Breast epithelium (tissue), 4 donors: ENCODE measurements around the gene IFT81. TPM values are rescaled to one million over a fixed set of nuclear protein-coding genes. Genes with fewer than 3 reads are reported as not detected.
"Not testable (repeated sequence)": the region's sequence is repeated elsewhere in the genome, so short reads cannot be mapped to it uniquely, and the experiment has no call there.

Experiments used
- DNase-seq, 2 donors: peaks; one replicate each; pipeline ENCODE4 v3.0.0-alpha.2; 2019; ENCODE audit warnings: low spot score in 2 of 2
- H3K27ac ChIP-seq, 2 donors: fragments of 200-600 bp; sonication (generic) in 1 of 2; one replicate each; pipeline ENCODE4 v1.5.1; 2016 to 2019; ENCODE audit warnings: mild to moderate bottlenecking in 1 of 2
- H3K27me3 ChIP-seq, 2 donors: fragments of 200-600 bp; sonication (generic) in 1 of 2; one replicate each; pipeline versions ENCODE4 v1.5.1 to v1.6.0; 2017 to 2019; ENCODE audit warnings: control low read depth in 1 of 2, mild to moderate bottlenecking in 1 of 2
- H3K36me3 ChIP-seq: fragments of 200-600 bp; one replicate; pipeline ENCODE4 v1.5.1; 2019
- H3K4me1 ChIP-seq, 2 donors: fragments of 200-600 bp; sonication (generic); one replicate each; pipeline ENCODE4 v1.5.1; 2016 to 2019; ENCODE audit warnings: control low read depth in 1 of 2
- H3K4me3 ChIP-seq, 3 donors: fragments of 200-600 bp; sonication (generic); 1 replicate in 2 of 3; 2 replicates in 1 of 3; pipeline ENCODE4 v1.5.1; 2016 to 2019; ENCODE audit warnings: mild to moderate bottlenecking in 3 of 3, moderate library complexity in 2 of 3
- H3K9me3 ChIP-seq, 2 donors: fragments of 200-600 bp; sonication (generic) in 1 of 2; one replicate each; pipeline ENCODE4 v1.5.1; 2016 to 2019; ENCODE audit warnings: control low read depth in 1 of 2
- CTCF ChIP-seq, 3 donors: fragments of 450-650 bp; IDR thresholded peaks; one replicate each; pipeline ENCODE4 v1.5.1; 2016 to 2017; ENCODE audit warnings: antibody characterized with exemption in 3 of 3, mild to moderate bottlenecking in 3 of 3, moderate library complexity in 3 of 3
- POLR2A ChIP-seq: fragments of 450-650 bp; IDR thresholded peaks from one replicate; pipeline ENCODE4 v1.6.1; 2016; ENCODE audit warnings: antibody characterized with exemption, mild to moderate bottlenecking, moderate library complexity
- POLR2AphosphoS5 ChIP-seq, 3 donors: sonication (generic); formaldehyde crosslinking; IDR thresholded peaks; one replicate each; pipeline ENCODE4 v1.6.1; 2017; ENCODE audit warnings: antibody characterized with exemption in 3 of 3
- intact Hi-C: fragments of 100-400 bp; cut with DNase I; formaldehyde crosslinking; loops from one replicate; pipeline ENCODE4 v1.15.1; 2023; ENCODE audit warnings: low total_unique reads
- total RNA-seq, 3 donors: library from RNA; depleted of rRNA; stranded (reverse); fragments of >200 nt; gene quantifications; one replicate each; pipeline ENCODE4 v1.1.0, GENCODE V29; 2016

The IFT81 gene
- total RNA-seq, 3 donors from 2014 or later: 9.4 to 27.1 (median 19.0) TPM

- Histone ChIP-seq H3K27me3 (no peaks in the 10 kb centered on the region), H3K4me3 (no peak overlapping the region), H3K27ac (peak overlapping the region; percentile 91 to 92), H3K4me1 (peaks cover 0 to 13% of the 10 kb centered on the region in 2 donors), H3K36me3 (no peaks in the 10 kb centered on the region), H3K9me3 (no peaks in the 10 kb centered on the region)
- DNase-seq: no peak
- TF ChIP-seq POLR2A: no peak
- no peak for TF ChIP-seq POLR2AphosphoS5 (IDR thresholded peaks at IDR 0.05)
- TF ChIP-seq CTCF (IDR thresholded peaks at IDR 0.05): no peak
- intact Hi-C loops: no loop called here
Observed at GRCh38 chr12:110249716-110250225, 125.6 kb downstream of the IFT81 start.

- no peak overlapping the region for H3K4me3 ChIP-seq
- no peaks in the 10 kb centered on the region for H3K9me3 ChIP-seq
- H3K36me3 ChIP-seq: no peaks in the 10 kb centered on the region
- H3K27me3 ChIP-seq: no peaks in the 10 kb centered on the region
- TF ChIP-seq CTCF (IDR thresholded peaks at IDR 0.05) (no peak), POLR2A (no peak), POLR2AphosphoS5 (IDR thresholded peaks at IDR 0.05) (no peak)
- peaks cover 0 to 13% of the 10 kb centered on the region in 2 donors for H3K4me1 ChIP-seq
- DNase-seq: no peak
- no peak overlapping the region for H3K27ac ChIP-seq
- intact Hi-C loops: no loop called here
Observed at GRCh38 chr12:110251381-110251780, 127.2 kb downstream of the IFT81 start.

- intact Hi-C loops: no loop called here
- no peak for DNase-seq
- no peaks in the 10 kb centered on the region for H3K9me3 ChIP-seq
Observed at GRCh38 chr12:110252716-110253115, 128.6 kb downstream of the IFT81 start.

GRCh38 chr12:110253176-110253575, 129.0 kb downstream of the IFT81 start:
- intact Hi-C loops: no loop called here
- H3K4me3 ChIP-seq: no peak overlapping the region
- no peaks in the 10 kb centered on the region for H3K9me3 ChIP-seq
- H3K4me1 ChIP-seq: peaks cover 0 to 9% of the 10 kb centered on the region in 2 donors
- no peaks in the 10 kb centered on the region for H3K27me3 ChIP-seq
- DNase-seq: no peak
- TF ChIP-seq POLR2A (no peak), CTCF (IDR thresholded peaks at IDR 0.05) (no peak), POLR2AphosphoS5 (IDR thresholded peaks at IDR 0.05) (no peak)
- no peaks in the 10 kb centered on the region for H3K36me3 ChIP-seq
- H3K27ac ChIP-seq: peak overlapping the region in 1 of 2 donors; percentile 57

More at GRCh38 chr12:110252716-110253115, 128.6 kb downstream of the IFT81 start:
- Histone ChIP-seq H3K27ac (peak overlapping the region in 1 of 2 donors; percentile 57), H3K27me3 (no peaks in the 10 kb centered on the region), H3K4me1 (peaks cover 0 to 9% of the 10 kb centered on the region in 2 donors), H3K4me3 (no peak overlapping the region), H3K36me3 (no peaks in the 10 kb centered on the region)
- TF ChIP-seq CTCF (IDR thresholded peaks at IDR 0.05) (no peak), POLR2AphosphoS5 (IDR thresholded peaks at IDR 0.05) (no peak), POLR2A (no peak)

- H3K4me1 ChIP-seq: no peaks in the 10 kb centered on the region
- no peak for DNase-seq
- no peaks in the 10 kb centered on the region for H3K27me3 ChIP-seq
- H3K9me3 ChIP-seq: no peaks in the 10 kb centered on the region
- intact Hi-C loops: no loop called here
- no peak overlapping the region for H3K4me3 ChIP-seq
- no peak overlapping the region for H3K27ac ChIP-seq
- no peaks in the 10 kb centered on the region for H3K36me3 ChIP-seq
- TF ChIP-seq POLR2AphosphoS5 (IDR thresholded peaks at IDR 0.05): no peak
- TF ChIP-seq POLR2A: no peak
- no peak for TF ChIP-seq CTCF (IDR thresholded peaks at IDR 0.05)
Observed at GRCh38 chr12:110254971-110255540, 130.9 kb downstream of the IFT81 start.

GRCh38 chr12:110255890-110256456, 131.8 kb downstream of the IFT81 start:
- H3K27ac ChIP-seq: peak overlapping the region in 1 of 2 donors; percentile 1
- H3K27me3 ChIP-seq, intact Hi-C loops, H3K9me3 ChIP-seq, H3K36me3 ChIP-seq, H3K4me3 ChIP-seq, DNase-seq, H3K4me1 ChIP-seq: not testable (repeated sequence)
